GM13977 (cell line): ENCODE results near the gene UGT1A8.

Experiments used
- DNase-seq: peaks from one replicate; pipeline ENCODE4 v3.0.0; 2012; ENCODE audit warnings: low spot score
- CTCF ChIP-seq: IDR thresholded peaks from 2 replicates; pipeline ENCODE4 v1.5.1; 2012; ENCODE audit warnings: mild to moderate bottlenecking, control low read depth; ENCODE audit not compliant: insufficient read depth; ENCODE audit errors: extremely low read depth, missing control alignments
- in situ Hi-C: fragments of 300-500 bp; cut with MboI; formaldehyde crosslinking; loops from one replicate; pipeline ENCODE4 v1.12.0; 2022; ENCODE audit warnings: low sequenced_read_pairs, low pct_unique_long_range_greater_than_20kb, mixed read lengths, inconsistent platforms; ENCODE audit not compliant: unreplicated experiment

UGT1A8 gene

DNA sequence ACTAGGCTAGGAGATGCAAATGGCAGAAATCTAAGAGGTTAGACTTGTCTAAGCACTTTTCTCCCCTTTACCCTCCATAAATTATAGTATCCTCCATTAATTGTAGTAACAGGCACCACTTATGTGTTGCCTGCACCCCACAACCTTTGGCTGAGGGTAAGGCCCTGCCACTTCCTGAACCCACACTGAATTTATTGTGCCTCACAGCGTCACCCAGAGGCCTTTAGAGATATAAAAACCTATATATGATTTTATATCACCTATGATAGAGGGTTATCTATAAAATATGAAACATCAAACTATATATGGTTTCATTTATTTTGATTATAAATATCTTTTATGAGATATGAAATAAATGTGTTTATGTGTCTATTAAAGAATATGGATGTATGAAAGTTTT lies 56.9 kb downstream of the UGT1A8 start:
- in situ Hi-C loops = no loop called here
- no peak for DNase-seq
- TF ChIP-seq CTCF = peak; percentile 28

- no peak for TF ChIP-seq CTCF
- DNase-seq = no peak
These were observed 57.6 kb downstream of the UGT1A8 start for GRCh38 chr2:233674995-233675394.

DNA sequence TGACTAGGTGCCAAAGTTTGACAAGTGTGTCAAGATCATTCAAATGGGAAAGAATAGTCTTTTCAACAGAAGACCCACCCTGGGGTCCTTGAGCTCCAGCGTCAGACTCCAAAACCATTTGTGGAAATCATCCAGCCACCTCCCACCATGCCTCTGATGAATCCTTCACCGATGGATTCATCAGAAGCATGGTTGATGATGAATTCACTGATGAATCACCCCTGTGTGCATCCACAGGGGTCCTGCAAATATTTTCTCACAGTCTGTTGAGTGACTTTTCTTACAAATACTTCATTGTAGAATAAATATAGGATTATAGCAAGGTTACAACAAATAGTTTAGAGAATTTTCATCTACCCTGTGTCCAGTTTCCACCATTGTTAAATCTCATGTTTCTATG lies 58.6 kb downstream of the UGT1A8 start:
- DNase-seq = no peak
- in situ Hi-C loops = no loop called here

More at GRCh38 chr2:233674995-233675394, 57.6 kb downstream of the UGT1A8 start:
- in situ Hi-C loops = no loop called here

DNA sequence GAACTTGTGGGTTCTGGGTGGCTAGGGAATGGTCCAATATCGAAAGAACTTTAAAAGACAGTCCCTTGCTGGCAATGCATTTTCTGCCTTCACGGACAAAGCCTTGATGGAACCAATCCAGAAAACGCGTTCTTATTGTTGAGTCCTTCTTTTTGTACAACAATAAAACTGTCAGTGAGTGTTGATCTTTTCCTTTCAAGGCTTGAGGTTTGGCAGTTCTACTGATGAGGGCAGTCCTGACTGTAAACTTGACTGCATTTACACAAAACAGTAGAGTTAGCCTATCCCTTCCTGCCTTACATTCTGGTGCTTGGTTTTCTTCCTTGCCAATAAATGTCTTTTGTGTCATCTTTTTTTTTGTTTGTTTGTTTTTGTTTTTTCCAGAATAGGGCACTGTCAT lies 61.8 kb downstream of the UGT1A8 start:
- in situ Hi-C loops = no loop called here
- DNase-seq = no peak
- no peak for TF ChIP-seq CTCF

More for the DNA sequence above, 58.6 kb downstream of the UGT1A8 start:
- TF ChIP-seq CTCF = no peak

GRCh38 chr2:233680361-233681045 lies 63.1 kb downstream of the UGT1A8 start:
- no peak for DNase-seq
- in situ Hi-C loops = no loop called here
- TF ChIP-seq CTCF = no peak

DNA sequence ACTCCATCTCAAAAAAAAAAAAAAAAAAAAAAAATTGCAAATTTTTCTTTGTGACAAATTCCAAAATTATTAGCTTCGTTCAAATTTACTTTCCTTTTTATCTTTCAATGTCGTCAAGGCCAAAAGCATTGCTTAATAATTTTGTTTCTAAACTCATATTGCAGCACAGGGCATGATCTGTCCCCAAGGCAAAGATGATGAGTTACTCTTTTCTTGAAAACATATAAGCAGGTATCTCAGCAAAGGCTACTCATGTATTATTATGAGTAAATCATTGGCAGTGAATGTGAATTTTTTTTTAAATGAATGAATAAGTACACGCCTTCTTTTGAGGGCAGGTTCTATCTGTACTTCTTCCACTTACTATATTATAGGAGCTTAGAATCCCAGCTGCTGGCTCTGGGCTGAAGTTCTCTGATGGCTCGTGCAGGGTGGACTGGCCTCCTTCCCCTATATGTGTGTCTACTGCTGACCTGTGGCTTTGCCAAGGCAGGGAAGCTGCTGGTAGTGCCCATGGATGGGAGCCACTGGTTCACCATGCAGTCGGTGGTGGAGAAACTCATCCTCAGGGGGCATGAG lies 64.2 kb downstream of the UGT1A8 start, which contains the start of gene UGT1A7:
Gene UGT1A7, plus strand, starts transcription at position 381 of the 579 bp plus-strand sequence. Its CDS starts 37 bp downstream, at position 418.
- DNase-seq = no peak
- no peak for TF ChIP-seq CTCF
- in situ Hi-C loops = no loop called here

GRCh38 chr2:233684640-233685039 lies 67.2 kb downstream of the UGT1A8 start:
- in situ Hi-C loops = no loop called here
- TF ChIP-seq CTCF = no peak
- DNase-seq = no peak
